ENCODE data around the gene ZNF224.
A peak's percentile ranks its signal among the peaks of the same experiment; 100 is the strongest.

ZNF224 gene

GRCh38 chr19:44142059-44142433 is 47.9 kb downstream of the ZNF224 start:
- Histone ChIP-seq H3K4me3 (ENCODE audit: low read depth, low read length) (peak overlapping the region; percentile 84), H3K4me1 (ENCODE audit: control insufficient read depth, insufficient read depth, low read length) (no peaks in the 10 kb centered on the region), H3K27me3 (ENCODE audit: control insufficient read depth, insufficient read depth, low read length) (no peaks in the 10 kb centered on the region), H3K9ac (ENCODE audit: low read depth, low read length) (no peak overlapping the region), H3K9me3 (ENCODE audit: control insufficient read depth, insufficient read depth, low read length) (no peaks in the 10 kb centered on the region), H3K36me3 (ENCODE audit: control insufficient read depth, insufficient read depth, low read length) (no peaks in the 10 kb centered on the region)

- no peak overlapping the region for H3K9ac ChIP-seq (ENCODE audit: low read depth, low read length)
- no peaks in the 10 kb centered on the region for H3K27me3 ChIP-seq (ENCODE audit: control insufficient read depth, insufficient read depth, low read length)
- no peak overlapping the region for H3K4me3 ChIP-seq (ENCODE audit: low read depth, low read length)
- H3K9me3 ChIP-seq (ENCODE audit: control insufficient read depth, insufficient read depth, low read length): no peaks in the 10 kb centered on the region
- peaks cover 3% of the 10 kb centered on the region for H3K36me3 ChIP-seq (ENCODE audit: control insufficient read depth, insufficient read depth, low read length)
- H3K4me1 ChIP-seq (ENCODE audit: control insufficient read depth, insufficient read depth, low read length): no peaks in the 10 kb centered on the region
Observed at GRCh38 chr19:44149776-44150175, 55.6 kb downstream of the ZNF224 start.

DNA sequence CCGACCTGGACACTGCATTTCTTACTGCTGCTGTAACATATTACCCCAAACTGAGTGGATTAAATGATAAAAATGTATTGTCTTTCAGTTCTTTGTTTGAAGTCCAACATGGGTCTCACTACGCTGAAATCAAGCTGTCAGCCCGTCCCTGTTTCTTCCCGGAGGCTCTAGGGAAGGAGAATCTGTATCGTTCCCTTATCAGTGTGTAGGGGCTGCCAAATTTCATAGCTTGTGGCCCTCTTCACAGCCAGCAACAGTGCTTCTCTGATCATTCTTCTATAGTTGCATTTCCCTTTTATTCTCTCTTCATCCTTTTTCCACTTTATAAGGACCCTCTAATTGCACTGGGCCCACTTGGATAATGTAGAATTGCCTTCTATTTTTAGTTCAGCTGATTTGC is 57.3 kb downstream of the ZNF224 start:
- no peak overlapping the region for H3K9ac ChIP-seq (ENCODE audit: low read depth, low read length)
- no peak overlapping the region for H3K4me3 ChIP-seq (ENCODE audit: low read depth, low read length)
- H3K27me3 ChIP-seq (ENCODE audit: control insufficient read depth, insufficient read depth, low read length): no peaks in the 10 kb centered on the region
- H3K4me1 ChIP-seq (ENCODE audit: control insufficient read depth, insufficient read depth, low read length): no peaks in the 10 kb centered on the region
- H3K36me3 ChIP-seq (ENCODE audit: control insufficient read depth, insufficient read depth, low read length): peaks cover 9% of the 10 kb centered on the region
- H3K9me3 ChIP-seq (ENCODE audit: control insufficient read depth, insufficient read depth, low read length): peaks cover 6% of the 10 kb centered on the region

- H3K4me3 ChIP-seq (ENCODE audit: low read depth, low read length): no peak overlapping the region
- no peak overlapping the region for H3K9ac ChIP-seq (ENCODE audit: low read depth, low read length)
- H3K36me3 ChIP-seq (ENCODE audit: control insufficient read depth, insufficient read depth, low read length): peaks cover 13% of the 10 kb centered on the region
- H3K4me1 ChIP-seq (ENCODE audit: control insufficient read depth, insufficient read depth, low read length): no peaks in the 10 kb centered on the region
- H3K27me3 ChIP-seq (ENCODE audit: control insufficient read depth, insufficient read depth, low read length): no peaks in the 10 kb centered on the region
- H3K9me3 ChIP-seq (ENCODE audit: control insufficient read depth, insufficient read depth, low read length): peaks cover 13% of the 10 kb centered on the region
Observed at GRCh38 chr19:44156475-44156874, 62.3 kb downstream of the ZNF224 start.

Measured in iPS-15b (cell line).